GM12878 (cell line): Measurements from ENCODE around the gene CSRP1. TPM values are rescaled to one million over a fixed set of nuclear protein-coding genes. Genes with fewer than 3 reads are reported as not detected.
A peak's percentile ranks its signal among the peaks of the same experiment; 100 is the strongest.

Experiments used
- ATAC-seq: fragments of 200-7000 bp; cut with Tn5 transposase; 3 replicates; pipeline ENCODE4 v1.9.1; 2020; ENCODE audit warnings: mild to moderate bottlenecking, moderate library complexity
- BruUV-seq: library from RNA; stranded (reverse); fragments of 400-500 nt; replicated peaks from 2 replicates; lab custom pipeline; 2021; lab: Mats Ljungman, UMichigan
- CTCF ChIA-PET: fragments of 300-600 bp; sonication (Branson Sonifier 250); formaldehyde crosslinking; extraction: SDS; loops from one replicate; lab custom pipeline; 2021; ENCODE audit warnings: inconsistent platforms; lab: Yijun Ruan, JAX
- POLR2A ChIA-PET: fragments of 350-600 bp; formaldehyde crosslinking; extraction: SDS; loops from one replicate; lab custom pipeline; 2021; ENCODE audit warnings: inconsistent platforms; lab: Charles Lee
- RAD21 ChIA-PET: fragments of 300-600 bp; sonication (Branson Sonifier 250); formaldehyde crosslinking; loops from one replicate; lab custom pipeline; 2023; ENCODE audit warnings: antibody characterized with exemption; ENCODE audit not compliant: unreplicated experiment; lab: Charles Lee
- SMC1A ChIA-PET: fragments of 300-600 bp; sonication (Branson Sonifier 250); formaldehyde crosslinking; loops from one replicate; lab custom pipeline; 2023; ENCODE audit not compliant: unreplicated experiment, uncharacterized antibody; lab: Charles Lee
- DNase-seq: peaks from one replicate; pipeline ENCODE4 v3.0.0-alpha.2; 2011; ENCODE audit warnings: low read depth, low spot score
- FAIRE-seq: peaks from 3 replicates; lab custom pipeline; 2011; peaks lifted over from hg19 to GRCh38; lab: Jason Lieb, UNC
- H2AFZ ChIP-seq: 2 replicates; pipeline ENCODE4 v1.6.0; 2011; ENCODE audit warnings: low read depth, low read length, control low read depth; ENCODE audit not compliant: control insufficient read depth
- H3K27ac ChIP-seq: 2 replicates; pipeline ENCODE4 v1.5.1; 2011; ENCODE audit warnings: control low read depth; ENCODE audit not compliant: control insufficient read depth, insufficient read depth
- H3K27me3 ChIP-seq, 2 experiments: replicated peaks in 1 of 2; 2 replicates each; pipeline versions ENCODE4 v1.6.0 to v1.6.1; 2011; ENCODE audit warnings: low read length in 1 of 2; ENCODE audit not compliant: control insufficient read depth in 2 of 2, insufficient read depth in 2 of 2
- H3K36me3 ChIP-seq, 2 experiments: 2 replicates each; pipeline ENCODE4 v1.5.1; 2011; ENCODE audit warnings: low read length in 1 of 2; ENCODE audit not compliant: control insufficient read depth in 2 of 2, insufficient read depth in 2 of 2
- H3K4me1 ChIP-seq: 2 replicates; pipeline ENCODE4 v1.6.1; 2011; ENCODE audit warnings: mild to moderate bottlenecking, low read length, moderate library complexity, mixed read lengths; ENCODE audit not compliant: control insufficient read depth, insufficient read depth
- H3K4me2 ChIP-seq: 2 replicates; pipeline ENCODE4 v1.6.0; 2011; ENCODE audit warnings: control low read depth; ENCODE audit not compliant: control insufficient read depth, insufficient read depth
- H3K4me3 ChIP-seq: fragments of 200-600 bp; sonication (generic); 2 replicates; pipeline ENCODE4 v1.5.1; 2016
- H3K79me2 ChIP-seq: 2 replicates; pipeline ENCODE4 v1.6.0; 2011; ENCODE audit warnings: low read length; ENCODE audit not compliant: control insufficient read depth, insufficient read depth
- H3K9ac ChIP-seq: 2 replicates; pipeline ENCODE4 v1.8.0; 2011; ENCODE audit warnings: low read length, control low read depth, mixed read lengths; ENCODE audit not compliant: control insufficient read depth, insufficient read depth
- H3K9me3 ChIP-seq: replicated peaks from 3 replicates; pipeline ENCODE4 v1.5.1; 2011; ENCODE audit warnings: mild to moderate bottlenecking, low read length; ENCODE audit not compliant: control insufficient read depth, insufficient read depth
- H4K20me1 ChIP-seq: 2 replicates; pipeline ENCODE4 v1.6.0; 2011; ENCODE audit not compliant: control insufficient read depth, insufficient read depth
- BCL11A ChIP-seq: IDR thresholded peaks from 2 replicates; pipeline ENCODE4 v1.6.1; 2011; ENCODE audit warnings: low read depth, low read length
- BHLHE40 ChIP-seq, 2 experiments: fragments of 450-650 bp in 1 of 2; IDR thresholded peaks; 2 replicates each; pipeline ENCODE4 v1.6.1; 2011 to 2017; ENCODE audit warnings: low read depth in 2 of 2, borderline replicate concordance in 1 of 2, improper control_type of control experiment in 1 of 2, low read length in 1 of 2, mild to moderate bottlenecking in 1 of 2
- EGR1 ChIP-seq, 2 experiments: IDR thresholded peaks; 1 replicate in 1 of 2; 2 replicates in 1 of 2; pipeline ENCODE4 v1.6.1; 2011 to 2012; ENCODE audit warnings: low read depth in 2 of 2, low read length in 2 of 2, borderline replicate concordance in 1 of 2, mild to moderate bottlenecking in 1 of 2, moderate library complexity in 1 of 2
- EP300 ChIP-seq, 2 experiments: fragments of 150-350 bp in 1 of 2; IDR thresholded peaks; 2 replicates each; pipeline ENCODE4 v1.6.1; 2011 to 2012; ENCODE audit warnings: low read depth in 2 of 2, low read length in 2 of 2, borderline replicate concordance in 1 of 2, improper control_type of control experiment in 1 of 2, inconsistent platforms in 1 of 2; ENCODE audit not compliant: control insufficient read depth in 1 of 2
- ETV6 ChIP-seq, 2 experiments: fragments of 450-650 bp in 1 of 2; IDR thresholded peaks in 1 of 2; conservative IDR thresholded peaks in 1 of 2; 2 replicates each; pipeline ENCODE4 v1.6.1; 2014; ENCODE audit warnings: antibody characterized with exemption in 1 of 2, borderline replicate concordance in 1 of 2, low read depth in 1 of 2, mild to moderate bottlenecking in 1 of 2, moderate library complexity in 1 of 2
- JUNB ChIP-seq: IDR thresholded peaks from 2 replicates; pipeline ENCODE4 v1.6.1; 2016; ENCODE audit warnings: antibody characterized with exemption, mild to moderate bottlenecking
- NKRF ChIP-seq: fragments of 450-650 bp; conservative IDR thresholded peaks from 2 replicates; pipeline ENCODE4 v1.6.1; 2017; ENCODE audit warnings: mild to moderate bottlenecking, moderate library complexity
- POLR2AphosphoS5 ChIP-seq: IDR thresholded peaks from 2 replicates; pipeline ENCODE4 v1.6.1; 2011; ENCODE audit warnings: mild to moderate bottlenecking, low read length, inconsistent platforms
- POU2F2 ChIP-seq: IDR thresholded peaks from 3 replicates; pipeline ENCODE4 v1.6.1; 2011; ENCODE audit warnings: low read depth, mild to moderate bottlenecking, low read length, borderline replicate concordance
- SIX5 ChIP-seq: IDR thresholded peaks from 2 replicates; pipeline ENCODE4 v1.6.1; 2011; ENCODE audit warnings: mild to moderate bottlenecking, low read depth, low read length, moderate library complexity; ENCODE audit not compliant: severe bottlenecking
- SMARCA5 ChIP-seq: fragments of 450-650 bp; IDR thresholded peaks from 2 replicates; pipeline ENCODE4 v1.6.1; 2017; ENCODE audit warnings: mild to moderate bottlenecking
- SREBF1 ChIP-seq: IDR thresholded peaks from 2 replicates; pipeline ENCODE4 v1.6.1; 2012; ENCODE audit warnings: mild to moderate bottlenecking, low read length
- TARDBP ChIP-seq: IDR thresholded peaks from 2 replicates; pipeline ENCODE4 v1.6.1; 2016; ENCODE audit warnings: borderline replicate concordance
- TCF12 ChIP-seq: IDR thresholded peaks from 2 replicates; pipeline ENCODE4 v1.6.1; 2011; ENCODE audit warnings: low read depth, mild to moderate bottlenecking, low read length
- ZBTB11 ChIP-seq: fragments of 450-650 bp; formaldehyde crosslinking; IDR thresholded peaks from 2 replicates; pipeline ENCODE4 v1.5.0; 2022; ENCODE audit warnings: mild to moderate bottlenecking, missing genetic modification characterization
- ZNF207 ChIP-seq: fragments of 450-650 bp; IDR thresholded peaks from 2 replicates; pipeline ENCODE4 v1.6.1; 2014; ENCODE audit warnings: antibody characterized with exemption, mild to moderate bottlenecking, borderline replicate concordance
- WGBS: methylation state at CpG from one replicate; pipeline ENCODE4 v1.1.6; 2016; ENCODE audit warnings: low lambda C conversion rate; ENCODE audit not compliant: insufficient replicate concordance, insufficient coverage; ENCODE audit errors: missing lambda C conversion rate; 5-methylcytosine and 5-hydroxymethylcytosine counted together
- in situ Hi-C: fragments of 300-500 bp; cut with MboI; formaldehyde crosslinking; loops from 9 replicates; pipeline ENCODE4 v1.14.3; 2018; ENCODE audit warnings: mixed read lengths
- intact Hi-C: fragments of 100-400 bp; cut with micrococcal nuclease; formaldehyde crosslinking; loops from one replicate; pipeline ENCODE4 v1.14.2; 2022; ENCODE audit not compliant: unreplicated experiment
- polyA plus RNA-seq, 11 experiments: library from polyadenylated mRNA; depleted of rRNA in 4 of 11; unstranded in 6 of 11; stranded (reverse) in 5 of 11; fragments of >200 nt; fragmentation: Nextera tagmentation in 4 of 11; fragmentation: Illumina TruSeq in 1 of 11; extraction: Ambion mirVana in 4 of 11; extraction: Trizol in 1 of 11; gene quantifications; 1 replicate in 1 of 11; 2 replicates in 10 of 11; pipeline versions ENCODE4 v1.2.1 to v1.2.3, GENCODE V29; 2011 to 2016; ENCODE audit warnings: inconsistent platforms in 2 of 11, missing spikeins in 2 of 11, low read depth in 1 of 11
- total RNA-seq, 4 experiments: library from RNA; depleted of rRNA in 3 of 4; stranded (reverse); fragments of >200 nt in 3 of 4; fragmentation: Illumina TruSeq in 1 of 4; extraction: Trizol in 1 of 4; gene quantifications; 2 replicates each; pipeline versions ENCODE4 v1.2.1 to v1.2.3, GENCODE V29; 2013 to 2021

Gene CSRP1
- total and polyA plus RNA-seq, 10 of the 15 experiments (the other 5 are each of a cell fraction or from before 2014, with no cell fraction given), result 23.4 to 99.2 (median 80.7) TPM

- RAD21 ChIA-PET, result interaction anchor here (0.5 to 5.7 kb wide), 11 partner anchors 12 to 96 kb away, joined by 3 to 45 read pairs (median 3); partner anchors contain the start of gene CSRP1
- Histone ChIP-seq H3K27ac (peak within 1 kb of the TSS; percentile 67), H3K4me2 (peak within 1 kb of the TSS; percentile 89), H3K36me3 (peaks cover 4 to 6% of the 10 kb centered on the region in 2 experiments; a peak in 3 of 4 replicates), H3K27me3 (no peaks in the 10 kb centered on the region), H2AFZ (peak within 1 kb of the TSS; percentile 81), H3K79me2 (peaks cover 34% of the 10 kb centered on the region), H3K4me1 (peaks cover 11% of the 10 kb centered on the region), H4K20me1 (no peaks in the 10 kb centered on the region), H3K9me3 (no peaks in the 10 kb centered on the region), H3K4me3 (peak within 1 kb of the TSS; percentile 96), H3K9ac (peak within 1 kb of the TSS; percentile 79)
- FAIRE-seq, result no peak
- BruUV-seq, result no TSS peak
- CTCF ChIA-PET, result interaction anchor here (1.0 to 14.7 kb wide), 8 partner anchors 10 to 83 kb away, joined by 4 to 149 read pairs (median 8); no protein-coding TSS in a partner anchor
- intact Hi-C loops, result no loop called here
- DNase-seq, result no peak
- in situ Hi-C loops, result no loop called here
- WGBS, result 6% methylated on average over 33 of the region's 76 CpGs
- SMC1A ChIA-PET, result interaction anchor here (1.2 to 3.4 kb wide), 8 partner anchors 12 to 83 kb away, joined by 3 to 15 read pairs (median 6); no protein-coding TSS in a partner anchor
- peak; percentile 88 for ATAC-seq
- POLR2A ChIA-PET, result interaction anchor here (0.8 to 4.5 kb wide), 9 partner anchors 12 to 44 kb away, joined by 3 to 33 read pairs (median 5); partner anchors contain the start of gene CSRP1
- TF ChIP-seq TARDBP (0 out of 2 replicates have a peak, but pooled peaks have one; percentile 37), POU2F2 (peak; percentile 23; the same call in 1 of the 3 replicates), SMARCA5 (peak; percentile 61; the same call in 1 of the 2 replicates), POLR2AphosphoS5 (peak; percentile 41; the same call in 1 of the 2 replicates), ZBTB11 (CRISPR knock-in tag) (0 out of 2 replicates have a peak, but pooled peaks have one; percentile 18), ETV6 (conservative IDR thresholded peaks at IDR 0.05 in 1 of 2, IDR thresholded peaks at IDR 0.05 in 1 of 2; ENCODE audit: borderline replicate concordance in 1 of 2, low read depth in 1 of 2) (no peak), EGR1 (IDR thresholded peaks at IDR 0.05; ENCODE audit: borderline replicate concordance in 1 of 2, low read depth in 2 of 2, low read length in 2 of 2) (peak in 1 of 2 experiments; percentile 48; a peak in 1 of 3 replicates), EP300 (IDR thresholded peaks at IDR 0.05; ENCODE audit: borderline replicate concordance in 1 of 2, control insufficient read depth in 1 of 2, low read depth in 2 of 2, low read length in 2 of 2) (0 out of 4 replicates have a peak, but pooled peaks of 1 of the 2 experiments have one; percentile 17), NKRF (0 out of 2 replicates have a peak, but pooled peaks have one; percentile 68), JUNB (no peak), BHLHE40 (IDR thresholded peaks at IDR 0.05; ENCODE audit: borderline replicate concordance in 1 of 2, low read depth in 2 of 2, low read length in 1 of 2) (peak; percentile 23 to 24; a peak in 1 of 4 replicates), SIX5 (no peak), SREBF1 (no peak), BCL11A (no peak), ZNF207 (no peak; the same call in 1 of the 2 replicates), TCF12 (peak; percentile 56; the same call in 1 of the 2 replicates)
Observed at GRCh38 chr1:201468844-201469644, 37.9 kb downstream of the CSRP1 start, which contains the start of gene PHLDA3. PHLDA3 (minus strand) TSS chr1:201469188; CDS start chr1:201468786, 402 bp downstream.
